ENCODE results near the gene RAD51B. TPM values are rescaled to one million over a fixed set of nuclear protein-coding genes. Genes with fewer than 3 reads are reported as not detected.

RAD51B gene
- total RNA-seq, 4 donors from 2014 or later, result 6.2 to 39.9 (median 12.9) TPM

GRCh38 chr14:68639758-68640574, 820.4 kb downstream of the RAD51B start:
- no peak for TF ChIP-seq POLR2A (IDR thresholded peaks at IDR 0.05)
- TF ChIP-seq, protein P1, sequence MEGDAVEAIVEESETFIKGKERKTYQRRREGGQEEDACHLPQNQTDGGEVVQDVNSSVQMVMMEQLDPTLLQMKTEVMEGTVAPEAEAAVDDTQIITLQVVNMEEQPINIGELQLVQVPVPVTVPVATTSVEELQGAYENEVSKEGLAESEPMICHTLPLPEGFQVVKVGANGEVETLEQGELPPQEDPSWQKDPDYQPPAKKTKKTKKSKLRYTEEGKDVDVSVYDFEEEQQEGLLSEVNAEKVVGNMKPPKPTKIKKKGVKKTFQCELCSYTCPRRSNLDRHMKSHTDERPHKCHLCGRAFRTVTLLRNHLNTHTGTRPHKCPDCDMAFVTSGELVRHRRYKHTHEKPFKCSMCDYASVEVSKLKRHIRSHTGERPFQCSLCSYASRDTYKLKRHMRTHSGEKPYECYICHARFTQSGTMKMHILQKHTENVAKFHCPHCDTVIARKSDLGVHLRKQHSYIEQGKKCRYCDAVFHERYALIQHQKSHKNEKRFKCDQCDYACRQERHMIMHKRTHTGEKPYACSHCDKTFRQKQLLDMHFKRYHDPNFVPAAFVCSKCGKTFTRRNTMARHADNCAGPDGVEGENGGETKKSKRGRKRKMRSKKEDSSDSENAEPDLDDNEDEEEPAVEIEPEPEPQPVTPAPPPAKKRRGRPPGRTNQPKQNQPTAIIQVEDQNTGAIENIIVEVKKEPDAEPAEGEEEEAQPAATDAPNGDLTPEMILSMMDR (IDR thresholded peaks at IDR 0.05), result no peak
- intact Hi-C loops (cut with DNase I), result no loop called here
- no peak for DNase-seq

DNA sequence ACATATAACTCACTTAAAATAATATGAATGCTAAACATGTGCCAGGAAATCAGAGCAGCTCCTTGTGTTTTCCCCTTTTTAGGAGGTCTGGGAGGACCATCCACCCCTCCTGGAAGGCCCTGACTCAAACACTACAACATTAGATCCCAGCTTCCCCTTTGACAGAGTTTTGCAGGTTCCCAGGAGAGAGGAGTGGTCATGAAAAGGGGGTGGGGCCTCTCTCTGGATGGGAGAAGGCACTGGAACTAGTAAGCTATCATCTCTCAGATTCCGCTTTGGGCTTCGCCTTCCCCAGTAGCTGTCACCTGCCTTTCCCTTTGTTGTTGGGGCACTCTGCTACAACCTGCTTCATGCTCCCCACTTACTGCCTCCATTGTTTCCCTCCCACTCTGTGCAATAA, 824.1 kb downstream of the RAD51B start:
- Histone ChIP-seq H3K4me1 (peaks cover 2 to 43% (median 2%) of the 10 kb centered on the region in 3 donors), H3K27me3 (no peaks in the 10 kb centered on the region), H3K36me3 (no peaks in the 10 kb centered on the region), H3K4me3 (no peak overlapping the region), H3K9me3 (peaks cover 0 to 7% (median 0%) of the 10 kb centered on the region in 3 donors), H3K27ac (peak overlapping the region in 1 of 4 donors; percentile 7)
- TF ChIP-seq, protein P1 (IDR thresholded peaks at IDR 0.05), result no peak
- TF ChIP-seq POLR2A (IDR thresholded peaks at IDR 0.05), result no peak
- 93 to 96% methylated on average over 2 of the region's 2 CpGs for WGBS, 2 donors
- no peak for DNase-seq
- intact Hi-C loops (cut with DNase I), result no loop called here

More at GRCh38 chr14:68639758-68640574, 820.4 kb downstream of the RAD51B start:
- 75 to 86% methylated on average over 10 of the region's 10 CpGs for WGBS, 2 donors
- H3K4me3 ChIP-seq, result no peak overlapping the region
- H3K36me3 ChIP-seq, result no peaks in the 10 kb centered on the region
- H3K4me1 ChIP-seq, result peaks cover 12 to 36% (median 13%) of the 10 kb centered on the region in 3 donors
- H3K27me3 ChIP-seq, result no peaks in the 10 kb centered on the region
- H3K9me3 ChIP-seq, result peaks cover 0 to 7% (median 0%) of the 10 kb centered on the region in 3 donors
- H3K27ac ChIP-seq, result peak overlapping the region; percentile 60 to 87 (median 83)

DNA sequence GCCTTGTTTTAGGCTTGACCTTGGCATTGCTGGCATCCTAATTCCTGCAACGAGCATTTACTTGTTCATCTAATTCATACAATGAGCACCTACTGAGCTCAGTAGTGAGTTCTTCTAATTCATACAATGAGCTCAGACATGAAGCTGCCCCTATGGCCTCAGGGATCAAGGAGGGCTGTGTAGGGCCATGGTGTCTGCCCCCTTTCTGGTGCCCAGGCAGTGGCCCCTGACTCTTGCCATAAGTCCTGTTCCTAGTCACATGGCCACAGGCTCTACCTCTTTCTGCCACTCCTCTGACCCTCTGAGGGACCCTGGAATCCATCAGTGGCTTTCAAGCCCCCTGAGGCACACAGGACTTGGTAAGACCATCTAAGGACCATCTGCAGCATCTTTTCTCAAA, 824.5 kb downstream of the RAD51B start:
- Histone ChIP-seq H3K9me3 (peaks cover 0 to 7% (median 0%) of the 10 kb centered on the region in 3 donors), H3K4me1 (peaks cover 0 to 43% (median 0%) of the 10 kb centered on the region in 3 donors), H3K27me3 (no peaks in the 10 kb centered on the region), H3K36me3 (no peaks in the 10 kb centered on the region), H3K27ac (peak overlapping the region in 1 of 4 donors; percentile 6), H3K4me3 (no peak overlapping the region)
- no peak for DNase-seq
- intact Hi-C loops (cut with DNase I), result no loop called here
- no peak for TF ChIP-seq POLR2A (IDR thresholded peaks at IDR 0.05)
- TF ChIP-seq, protein P1 (IDR thresholded peaks at IDR 0.05), result no peak
- 50 to 77% methylated on average over 1 of the region's 1 CpG for WGBS, 2 donors

DNA sequence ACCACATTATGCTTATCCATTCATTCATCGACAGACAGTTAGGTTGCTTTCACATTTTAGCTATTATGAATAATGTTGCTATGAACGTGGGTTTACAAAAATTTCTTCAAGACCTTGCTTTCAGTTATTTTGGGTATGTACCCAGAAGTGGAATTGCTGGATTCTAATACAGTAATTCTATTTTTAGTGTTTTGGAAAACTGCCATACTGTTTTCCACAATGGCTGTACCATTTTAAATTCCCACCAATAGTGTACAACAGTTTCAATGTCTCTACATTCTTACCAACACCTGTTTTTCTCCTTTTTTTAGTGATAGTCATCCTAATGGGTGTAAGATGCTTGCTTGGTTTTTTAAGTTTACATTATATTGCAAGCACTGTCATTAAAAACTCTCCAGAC, 825.8 kb downstream of the RAD51B start:
- DNase-seq, result no peak
- Histone ChIP-seq H3K27me3 (no peaks in the 10 kb centered on the region), H3K4me3 (no peak overlapping the region), H3K27ac (no peak overlapping the region), H3K4me1 (peaks cover 0 to 37% (median 0%) of the 10 kb centered on the region in 3 donors), H3K9me3 (peaks cover 0 to 7% (median 0%) of the 10 kb centered on the region in 3 donors), H3K36me3 (no peaks in the 10 kb centered on the region)
- WGBS, 2 donors, result 49 to 89% methylated on average over 2 of the region's 2 CpGs
- intact Hi-C loops (cut with DNase I), result no loop called here
- TF ChIP-seq, protein P1 (IDR thresholded peaks at IDR 0.05), result no peak
- no peak for TF ChIP-seq POLR2A (IDR thresholded peaks at IDR 0.05)

DNA sequence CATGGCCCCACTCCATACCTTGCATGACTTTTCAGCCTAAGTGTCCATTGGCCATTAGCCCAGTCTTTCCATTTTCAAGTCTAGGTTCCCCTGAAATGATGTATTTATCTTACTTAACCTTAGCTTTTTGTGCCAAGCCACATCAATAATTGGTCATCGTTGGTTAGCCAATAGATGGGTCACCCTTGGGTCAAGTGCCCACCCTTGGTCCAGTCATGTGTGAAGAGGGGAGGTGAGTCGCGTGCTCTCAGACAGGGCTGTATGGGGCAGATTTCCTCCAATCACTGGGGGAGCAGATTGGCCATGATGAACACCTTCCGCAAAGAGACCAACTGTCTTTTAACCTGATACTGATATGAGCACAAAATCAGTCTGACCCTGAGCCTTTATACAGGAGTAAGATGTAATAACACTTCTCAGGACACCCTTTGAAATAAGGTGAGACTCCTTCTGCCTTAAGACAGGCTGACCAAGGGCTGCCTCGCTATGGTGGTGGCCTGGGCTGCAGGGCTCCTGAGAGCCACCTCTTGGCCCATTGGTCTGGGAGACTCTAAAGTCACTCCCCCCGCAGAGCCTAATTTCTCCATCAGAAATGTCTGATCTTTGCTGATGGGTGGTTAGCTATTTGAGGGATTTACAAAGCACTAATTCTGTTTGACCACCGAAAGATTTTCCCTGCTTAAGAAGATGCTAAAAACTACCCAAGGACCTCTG, 830.1 kb downstream of the RAD51B start:
- 89 to 99% methylated on average over 5 to 6 of the region's 7 CpGs for WGBS, 2 donors
- no peaks in the 10 kb centered on the region for H3K36me3 ChIP-seq
- no peaks in the 10 kb centered on the region for H3K9me3 ChIP-seq
- no peaks in the 10 kb centered on the region for H3K27me3 ChIP-seq
- H3K27ac ChIP-seq, result peak overlapping the region in 2 of 4 donors; percentile 78 to 85
- H3K4me3 ChIP-seq, result no peak overlapping the region
- TF ChIP-seq, protein P1 (IDR thresholded peaks at IDR 0.05), result no peak
- no peak for TF ChIP-seq POLR2A (IDR thresholded peaks at IDR 0.05)
- DNase-seq, result no peak
- intact Hi-C loops (cut with DNase I), result no loop called here
- peaks cover 9 to 67% (median 11%) of the 10 kb centered on the region in 3 donors for H3K4me1 ChIP-seq
